Body of pancreas (tissue), 4 donors: Measurements from ENCODE around the gene AQP5.

Experiments
- CTCF ChIP-seq, 7 experiments: fragments of 450-650 bp in 4 of 7; fragments of 200-600 bp in 3 of 7; sonication (generic) in 3 of 7; IDR thresholded peaks; one replicate each; pipeline ENCODE4 v1.5.1; 2016 to 2019; ENCODE audit warnings: antibody characterized with exemption in 7 of 7
- POLR2A ChIP-seq, 3 donors: fragments of 450-650 bp; IDR thresholded peaks; one replicate each; pipeline ENCODE4 v1.6.1; 2016; ENCODE audit warnings: antibody characterized with exemption in 3 of 3, mild to moderate bottlenecking in 2 of 3

- TF ChIP-seq CTCF (IDR thresholded peaks at IDR 0.05) (no peak), POLR2A (IDR thresholded peaks at IDR 0.05) (no peak)
Observed at GRCh38 chr12:49957570-49957967, 4.1 kb upstream of the AQP5 start.
